NCI-H1105 (cell line): Measurements from ENCODE around the gene KCTD1.

ENCODE experiments used
- DNase-seq: peaks from one replicate; lab custom pipeline; 2025; lab: John Stamatoyannopoulos, UW

Gene KCTD1

DNA sequence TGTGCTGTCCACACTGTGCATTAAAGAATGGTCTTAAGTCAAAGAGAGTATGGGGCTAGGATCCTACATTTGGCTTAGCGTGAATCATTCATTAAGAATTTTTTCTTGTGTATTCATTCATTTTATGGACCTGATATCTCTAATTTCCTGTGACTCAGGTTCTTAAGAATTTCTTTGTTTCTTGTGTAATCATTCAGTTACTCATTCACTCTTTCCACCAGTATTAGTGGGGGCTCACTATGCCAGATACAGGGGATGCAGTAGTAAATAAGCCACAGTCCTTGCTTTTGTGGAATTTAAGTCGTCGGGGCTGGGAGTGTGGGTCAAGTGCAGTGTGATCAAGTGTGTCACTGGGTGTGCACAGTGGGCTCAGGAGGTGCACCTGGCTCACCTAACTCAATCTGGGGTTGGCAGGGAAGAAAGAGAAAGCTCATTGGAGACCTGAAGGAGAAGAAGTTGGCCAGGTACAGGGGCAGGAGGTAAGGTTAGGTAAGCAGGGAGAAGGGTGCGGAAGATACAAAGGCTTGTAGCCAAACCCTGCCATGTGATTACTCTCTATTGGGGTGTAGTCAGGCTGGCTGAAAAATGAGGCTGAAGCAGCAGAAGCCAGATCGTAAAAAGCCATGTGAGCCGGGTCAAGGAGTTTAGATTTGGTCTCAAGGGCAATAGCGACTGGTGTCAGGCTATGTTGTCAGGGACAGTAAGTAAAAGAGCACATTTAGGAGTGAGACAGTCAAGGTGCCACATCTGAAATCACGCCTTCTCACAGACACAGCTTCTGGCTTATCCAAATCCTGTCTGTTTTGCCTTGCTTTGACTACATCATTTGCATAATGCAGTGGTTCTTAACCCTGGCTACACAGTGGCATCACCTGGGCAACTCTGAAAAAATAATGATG, 67.2 kb downstream of the KCTD1 start:
- no peak for DNase-seq

DNA sequence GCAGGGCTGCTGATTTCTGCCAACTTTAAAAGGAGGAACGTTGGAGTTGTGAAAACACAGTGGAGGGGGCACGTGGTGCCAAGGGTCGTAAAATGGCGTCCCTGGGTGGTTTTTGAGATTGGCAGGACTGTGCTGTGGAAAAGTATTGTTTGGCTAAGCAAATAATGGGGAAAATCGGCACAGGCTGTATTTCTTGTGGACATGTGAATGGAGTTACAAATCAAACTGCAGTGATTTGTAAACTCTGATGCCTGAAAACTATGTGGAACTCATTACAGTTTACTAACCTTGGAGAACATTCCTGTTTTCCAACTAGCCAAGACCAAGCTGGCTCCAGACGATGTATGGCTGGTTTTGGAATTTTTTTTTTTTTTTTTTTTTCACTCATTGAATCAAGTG, 68.7 kb downstream of the KCTD1 start:
- no peak for DNase-seq

DNA sequence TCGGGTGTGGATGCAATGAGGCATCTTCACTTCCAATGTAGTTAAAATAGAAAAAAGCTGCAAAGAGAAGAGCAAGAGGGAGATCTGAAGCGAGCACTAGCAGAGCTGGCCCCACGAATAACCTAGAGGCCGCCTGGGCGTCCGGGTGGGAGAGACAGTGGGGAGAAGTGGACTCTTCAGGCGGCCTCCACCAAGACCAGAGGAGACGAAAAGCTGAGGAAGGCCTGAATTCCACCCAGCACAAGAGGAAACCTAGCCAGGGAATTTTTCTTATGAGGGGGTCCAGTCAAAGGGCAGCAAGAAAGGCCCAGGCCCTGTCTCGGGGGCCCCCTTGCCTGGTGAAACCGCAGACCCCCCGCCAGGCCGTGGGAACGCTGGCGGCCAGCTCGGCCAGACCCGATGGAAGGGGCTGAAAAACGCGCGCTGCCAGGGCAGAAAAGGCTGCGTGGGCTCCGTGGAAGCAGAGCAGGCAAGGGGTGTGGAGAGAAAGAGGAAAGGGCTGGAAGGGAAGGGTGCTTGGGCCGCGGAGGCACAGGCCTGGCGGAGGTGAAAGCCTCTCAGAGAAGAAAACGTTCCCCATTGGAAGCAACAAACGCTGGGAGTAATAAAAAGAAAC, 69.2 kb downstream of the KCTD1 start:
- DNase-seq, result no peak

DNA sequence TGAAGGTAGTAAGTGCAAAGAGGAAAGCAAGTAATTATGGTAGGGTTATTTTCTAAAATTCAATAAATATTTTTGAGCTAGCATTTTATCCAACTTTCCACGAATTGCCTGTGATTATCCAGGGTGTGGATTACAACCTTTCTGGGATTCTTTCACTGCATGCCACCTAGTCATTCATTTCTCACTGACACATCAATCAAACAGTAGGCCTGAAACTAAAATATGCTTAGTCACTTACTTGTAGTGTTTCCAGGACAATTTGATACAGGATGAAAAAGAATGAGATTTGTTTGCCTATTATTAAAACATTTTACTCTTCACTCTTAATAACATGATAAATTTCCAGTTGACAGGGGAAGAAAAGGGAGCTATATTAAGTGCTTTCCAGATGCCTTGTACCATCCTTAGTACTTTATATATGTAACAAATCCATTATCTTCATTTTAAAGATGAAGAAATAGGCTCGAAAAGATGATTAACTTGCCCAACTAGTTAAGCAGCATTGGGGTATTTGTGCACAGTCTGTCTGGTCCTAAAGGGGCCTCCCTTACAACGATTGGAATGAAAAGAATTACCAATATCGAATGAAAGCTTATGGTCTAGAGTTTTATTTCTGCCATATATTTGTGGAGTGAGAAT, 70.4 kb downstream of the KCTD1 start:
- no peak for DNase-seq

DNA sequence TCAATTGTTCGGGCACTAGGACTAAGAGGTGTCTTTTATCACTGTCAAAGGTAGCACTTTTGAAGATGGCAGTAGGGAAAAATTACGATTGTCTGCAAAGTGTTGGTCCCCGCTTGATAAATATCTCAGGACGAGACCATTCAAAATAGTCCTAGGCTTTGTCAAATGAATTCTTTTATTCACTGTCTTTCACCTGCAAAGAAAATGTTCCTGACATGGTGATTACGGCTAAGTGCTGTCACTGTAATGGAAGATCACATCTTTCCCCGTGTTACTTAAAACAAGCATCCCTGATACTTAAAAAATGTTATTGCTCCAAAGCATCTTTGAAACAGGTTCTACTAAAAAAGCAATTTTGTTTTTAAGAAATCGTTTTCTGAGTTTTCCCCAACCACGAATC, 71.7 kb downstream of the KCTD1 start:
- no peak for DNase-seq

DNA sequence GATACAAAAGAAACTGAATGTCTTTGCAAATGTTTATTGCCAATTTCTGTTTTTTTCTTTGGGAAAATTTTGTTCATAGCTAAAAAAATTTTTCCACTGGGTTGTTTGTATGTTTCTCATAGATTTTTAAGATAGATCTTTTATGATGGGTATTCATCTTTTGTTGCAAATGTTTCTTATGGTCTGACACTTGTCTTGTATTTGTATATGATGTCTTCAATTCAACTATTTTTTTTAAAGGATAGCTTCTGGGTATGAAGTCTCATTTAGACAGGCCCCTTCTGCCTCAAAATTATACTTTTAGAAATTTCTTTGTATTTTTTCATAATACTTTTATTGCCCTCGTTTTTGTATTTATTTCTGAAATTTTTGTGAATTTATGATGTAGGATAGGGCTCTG, 73.8 kb downstream of the KCTD1 start:
- DNase-seq, result no peak

DNA sequence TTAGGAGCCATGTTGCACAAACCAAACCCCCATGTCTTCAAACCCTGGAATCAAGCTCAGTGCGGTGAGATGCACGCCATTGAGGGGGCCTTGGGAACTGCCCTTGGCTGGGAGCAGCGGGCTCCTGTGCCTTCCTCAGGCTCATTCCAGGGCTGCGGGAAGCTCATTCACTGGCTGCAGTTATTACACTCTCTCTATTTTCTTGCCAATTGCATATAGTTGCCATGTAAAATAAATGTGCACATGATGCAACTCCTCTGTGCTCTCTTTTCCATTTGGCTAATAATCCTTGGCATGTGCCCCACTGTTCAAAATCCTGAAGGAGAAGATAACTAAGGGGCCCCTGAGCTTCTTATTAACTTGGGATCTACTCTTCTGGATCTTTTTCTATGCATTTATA, 74.7 kb downstream of the KCTD1 start:
- DNase-seq, result no peak

DNA sequence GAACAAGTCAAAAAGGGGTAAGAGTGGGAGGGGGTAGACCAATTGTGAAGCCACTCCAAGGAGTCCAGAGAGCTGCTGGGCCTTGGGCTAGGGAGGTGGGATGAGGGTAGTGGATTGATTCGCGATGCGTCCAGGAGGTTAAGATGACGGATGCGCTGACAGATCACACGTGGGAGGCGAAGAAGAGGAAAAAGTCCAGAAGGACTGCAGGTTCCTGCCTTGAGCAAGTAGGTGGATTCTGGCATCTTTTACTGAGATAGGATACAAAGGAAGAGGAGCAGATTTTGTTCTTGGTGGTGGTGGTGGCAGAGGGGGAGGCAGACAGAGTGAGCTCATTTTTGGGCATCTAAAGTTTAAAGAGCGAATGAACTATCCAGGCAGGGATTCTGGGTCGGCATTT, 76.5 kb downstream of the KCTD1 start:
- DNase-seq, result no peak

DNA sequence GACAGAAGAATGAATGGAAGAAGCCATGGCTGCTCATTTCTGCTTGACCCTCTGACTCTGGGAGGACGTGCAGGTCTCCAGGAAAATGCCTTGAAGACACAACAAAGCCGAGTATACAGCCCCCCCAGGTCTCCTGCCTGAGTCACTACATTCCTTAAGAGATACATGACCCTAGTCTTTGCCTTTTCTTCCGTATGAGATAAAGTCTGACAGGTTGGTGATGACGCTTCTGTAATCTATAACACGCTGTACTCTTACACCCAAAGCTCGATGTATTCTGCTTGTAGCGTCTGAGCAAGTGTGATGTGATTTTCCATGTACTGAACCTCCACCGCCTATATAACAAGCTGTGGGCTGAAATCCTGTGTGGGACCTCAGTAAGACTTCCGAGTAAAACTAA, 77.3 kb downstream of the KCTD1 start:
- no peak for DNase-seq

DNA sequence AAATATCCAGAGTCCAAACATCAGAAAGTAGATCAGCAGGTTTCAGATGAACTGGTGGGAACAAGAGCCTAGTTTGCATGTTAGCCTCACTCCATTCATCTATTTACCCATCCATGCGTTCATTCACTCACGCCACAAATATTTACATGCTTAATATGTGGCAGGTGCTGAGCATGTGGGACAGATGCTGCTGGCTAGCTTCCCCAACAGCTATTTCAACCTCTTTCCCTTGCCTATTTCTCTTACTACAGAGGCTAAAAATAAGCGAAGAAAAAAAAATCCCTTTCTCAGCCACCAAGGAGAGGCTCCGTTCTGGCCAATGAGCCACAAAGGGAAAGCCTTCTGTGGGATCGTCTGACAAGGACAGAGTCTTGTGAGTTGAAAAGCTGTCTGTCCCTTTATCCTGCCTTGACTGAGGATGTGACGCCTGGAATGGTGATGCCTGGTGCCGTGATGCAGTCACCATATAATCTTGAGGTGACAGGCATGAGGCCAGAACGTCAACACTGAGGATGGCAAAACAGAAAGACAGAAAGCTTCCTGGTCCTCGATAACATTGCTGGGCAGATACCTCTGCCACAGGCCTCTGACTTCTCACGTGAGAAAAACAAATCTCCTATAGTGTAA, 78.2 kb downstream of the KCTD1 start:
- peak; percentile 69 for DNase-seq

DNA sequence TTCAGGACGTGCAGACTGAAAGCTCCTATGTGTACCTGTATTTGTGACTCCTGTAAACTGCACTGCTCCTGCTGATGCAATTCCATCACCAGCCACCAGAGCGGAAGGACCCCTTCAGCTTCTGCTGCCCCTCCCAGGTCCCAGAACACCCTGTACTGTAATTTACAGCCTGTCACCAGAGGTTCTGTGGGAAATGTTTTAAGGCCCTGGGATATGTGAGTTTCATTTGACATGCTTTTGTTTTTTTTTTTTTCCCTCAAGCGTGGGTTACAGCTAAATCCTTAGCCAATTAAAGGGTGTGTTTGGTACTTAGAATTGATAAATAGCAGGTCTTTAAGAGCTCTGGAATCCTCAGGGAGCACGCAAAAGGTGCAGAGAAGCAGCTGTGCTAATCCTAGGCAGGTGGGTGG, 79.4 kb downstream of the KCTD1 start:
- peak; percentile 46 for DNase-seq

DNA sequence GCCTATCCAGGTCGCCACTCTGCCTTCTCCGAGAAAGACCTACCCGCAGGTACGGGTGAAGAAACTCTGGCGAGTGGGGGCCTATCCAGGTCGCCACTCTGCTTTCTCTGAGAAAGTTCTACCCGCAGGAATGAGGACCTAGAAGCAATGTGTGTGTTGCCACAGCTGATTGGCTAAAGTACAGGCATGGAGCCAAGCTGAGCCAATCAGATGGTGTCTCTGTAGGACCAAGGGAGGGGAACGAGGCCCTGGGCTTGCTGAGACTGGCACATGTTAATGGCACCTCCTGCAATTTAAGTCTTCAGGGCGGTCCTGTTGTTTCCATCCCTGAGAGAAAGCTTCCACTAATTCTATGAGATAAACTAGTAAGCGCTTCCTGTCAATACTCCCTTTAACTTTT, 82.3 kb downstream of the KCTD1 start:
- no peak for DNase-seq

DNA sequence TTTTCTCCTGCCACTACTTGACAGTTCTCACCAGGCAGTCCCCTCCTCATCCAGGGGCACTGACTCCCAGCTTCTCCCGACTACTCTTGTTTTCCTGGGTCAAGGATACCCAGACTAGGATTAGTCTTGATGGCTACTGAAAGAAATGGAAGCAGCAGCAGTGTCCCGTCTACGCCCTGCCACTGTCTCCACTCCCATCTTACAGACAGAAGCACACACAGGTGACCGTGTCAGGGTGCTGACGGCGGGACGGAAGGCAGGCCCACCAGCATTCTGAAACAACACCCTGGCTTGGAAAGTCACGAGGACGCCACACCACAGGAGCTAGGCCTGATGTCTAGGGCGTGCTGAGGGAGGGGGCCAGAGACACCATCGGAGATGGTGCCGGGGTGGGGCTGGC, 82.9 kb downstream of the KCTD1 start:
- DNase-seq, result no peak

DNA sequence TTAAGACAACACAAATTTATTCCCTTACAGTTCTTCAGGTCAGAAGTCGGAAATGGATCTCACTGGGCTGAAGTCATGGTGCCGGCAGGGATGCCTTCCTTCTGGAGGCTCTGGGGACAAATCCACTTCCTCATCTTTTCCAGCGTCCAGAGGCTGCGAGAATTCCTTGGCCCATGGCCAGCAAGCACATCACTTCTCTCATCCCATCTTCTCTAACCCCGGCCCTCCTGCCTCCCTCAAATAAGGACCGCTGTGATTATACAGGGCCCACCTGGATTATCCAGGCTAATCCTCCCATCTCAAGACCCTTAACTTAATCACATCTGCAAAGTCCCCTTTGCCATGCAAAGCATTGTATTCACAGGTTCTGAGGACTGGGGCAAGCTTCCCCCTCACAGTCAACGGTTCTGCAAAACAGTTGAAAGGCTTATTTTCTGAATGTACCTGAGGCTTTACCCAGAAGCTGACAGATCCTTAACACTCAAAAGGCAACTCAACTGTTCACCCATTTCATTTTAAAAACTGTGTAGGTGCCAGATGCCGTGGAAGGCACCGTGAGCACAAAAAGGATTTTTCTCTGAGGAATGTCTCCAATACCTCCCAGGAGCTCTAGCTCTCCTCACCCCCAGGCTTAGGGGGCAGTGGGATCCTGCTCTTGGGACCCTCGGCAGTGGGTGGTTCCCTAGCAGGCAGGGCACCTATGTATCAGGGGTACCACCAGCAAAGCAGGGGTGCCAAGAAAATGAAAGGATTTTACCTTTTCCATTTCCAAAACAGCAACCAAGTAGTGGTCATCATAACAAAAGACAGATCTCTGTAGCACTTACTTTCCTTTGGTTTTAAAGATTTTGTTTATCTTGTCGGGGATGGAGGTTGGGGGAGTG, 84.0 kb downstream of the KCTD1 start:
- DNase-seq, result no peak

DNA sequence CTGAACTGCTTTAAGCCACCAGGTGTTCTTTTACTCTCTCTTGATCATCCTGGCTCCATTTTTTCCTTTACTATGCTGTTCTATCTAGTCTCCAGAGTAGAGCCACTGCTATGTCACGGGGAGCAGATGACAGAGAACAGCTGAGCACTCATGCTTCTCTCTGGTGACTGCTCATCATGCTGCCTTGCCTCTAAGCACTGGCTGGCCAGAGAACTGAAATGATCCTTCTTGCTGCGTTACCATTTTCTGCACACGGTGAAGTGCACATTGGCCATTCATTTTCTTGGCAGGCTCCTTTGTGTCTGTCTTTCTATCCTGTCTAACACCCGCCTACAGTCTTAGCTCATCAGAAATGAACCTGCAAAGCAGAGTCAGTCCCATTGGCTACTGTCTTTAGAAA, 86.0 kb downstream of the KCTD1 start:
- DNase-seq, result no peak

DNA sequence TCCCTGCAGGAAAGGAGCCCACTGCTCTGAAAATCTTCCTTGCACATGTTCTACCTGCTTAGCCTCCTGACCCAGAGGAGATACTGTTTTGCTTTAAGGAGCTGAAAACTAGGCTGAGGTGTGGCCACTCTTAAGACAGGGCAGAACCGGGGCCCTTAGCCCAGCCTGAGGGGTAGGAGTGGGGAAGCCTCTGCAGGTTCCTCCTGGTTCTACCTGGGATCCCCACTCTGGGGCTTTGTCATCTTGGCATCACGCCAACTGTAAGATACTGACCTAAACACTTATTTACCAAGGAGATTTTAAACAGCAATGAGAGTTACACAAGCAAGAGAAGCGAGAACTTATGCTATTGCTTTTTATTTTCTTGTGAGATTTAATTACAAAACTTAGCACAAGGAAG, 86.9 kb downstream of the KCTD1 start:
- no peak for DNase-seq

DNA sequence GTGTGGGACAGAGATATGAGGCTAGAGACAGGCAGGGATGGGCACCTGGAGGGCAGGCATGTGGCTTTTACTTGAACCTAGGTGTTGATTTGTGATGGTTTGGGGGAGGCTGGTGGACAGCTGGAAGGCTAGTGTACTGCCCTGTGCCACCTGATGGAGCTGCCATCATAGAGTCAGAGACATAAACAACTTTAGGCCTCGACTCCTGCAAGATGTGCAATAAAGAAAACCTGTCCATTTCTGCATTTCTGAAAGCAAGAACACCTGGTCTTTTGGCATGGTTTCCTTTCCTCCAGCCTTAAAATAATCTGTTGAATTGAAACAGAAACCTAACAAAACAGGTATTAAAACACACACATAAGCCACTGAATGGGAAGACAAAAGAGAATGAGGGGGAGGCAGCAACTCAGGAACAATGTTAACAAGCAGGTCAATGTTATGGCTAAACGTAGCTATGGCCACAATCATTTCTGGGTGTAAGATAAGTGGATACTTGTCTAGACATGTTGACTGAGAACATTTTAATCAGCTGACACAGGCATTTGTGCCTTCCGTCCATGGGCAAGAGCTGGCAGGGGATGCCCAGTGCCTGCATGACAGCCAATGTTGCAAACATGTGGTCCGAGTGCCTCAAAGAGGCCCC, 87.8 kb downstream of the KCTD1 start:
- DNase-seq, result peak; percentile 71

DNA sequence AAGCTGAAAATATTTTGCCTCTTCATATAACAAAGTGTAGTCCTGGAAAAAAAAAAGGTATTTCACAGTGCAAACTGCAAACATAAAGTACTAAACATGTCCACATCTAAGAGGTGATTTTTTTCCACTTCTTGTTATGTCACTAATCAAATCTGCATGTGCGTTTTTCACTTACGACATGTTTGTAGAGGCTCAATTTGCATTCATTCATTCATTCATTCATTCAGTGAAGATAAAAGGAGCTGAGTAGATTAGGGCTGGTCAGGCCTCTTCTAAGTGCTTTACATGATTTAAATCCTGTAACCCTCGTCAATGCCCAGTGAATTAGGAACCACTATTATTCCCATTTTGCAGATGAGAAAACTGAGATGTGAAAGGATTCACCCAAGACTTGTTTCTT, 88.5 kb downstream of the KCTD1 start:
- no peak for DNase-seq

DNA sequence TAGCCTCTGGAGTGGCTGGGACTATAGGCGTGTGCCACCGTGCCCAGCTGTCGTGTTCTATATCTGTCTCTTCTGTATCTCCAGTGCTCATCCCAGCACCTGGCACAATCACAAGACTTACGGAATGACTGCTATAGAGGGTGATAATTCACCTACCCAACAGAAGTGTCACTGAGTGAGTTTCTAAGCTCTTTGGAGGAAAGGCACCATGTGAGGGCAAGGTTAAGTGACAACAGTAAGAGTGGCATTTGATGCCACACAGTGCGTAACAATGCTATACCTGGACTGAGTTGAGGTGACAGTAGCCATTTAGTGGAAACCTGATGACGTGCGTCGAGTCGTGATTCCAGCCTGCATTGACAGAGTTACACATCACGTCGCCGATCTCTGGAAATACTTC, 89.0 kb downstream of the KCTD1 start:
- no peak for DNase-seq

DNA sequence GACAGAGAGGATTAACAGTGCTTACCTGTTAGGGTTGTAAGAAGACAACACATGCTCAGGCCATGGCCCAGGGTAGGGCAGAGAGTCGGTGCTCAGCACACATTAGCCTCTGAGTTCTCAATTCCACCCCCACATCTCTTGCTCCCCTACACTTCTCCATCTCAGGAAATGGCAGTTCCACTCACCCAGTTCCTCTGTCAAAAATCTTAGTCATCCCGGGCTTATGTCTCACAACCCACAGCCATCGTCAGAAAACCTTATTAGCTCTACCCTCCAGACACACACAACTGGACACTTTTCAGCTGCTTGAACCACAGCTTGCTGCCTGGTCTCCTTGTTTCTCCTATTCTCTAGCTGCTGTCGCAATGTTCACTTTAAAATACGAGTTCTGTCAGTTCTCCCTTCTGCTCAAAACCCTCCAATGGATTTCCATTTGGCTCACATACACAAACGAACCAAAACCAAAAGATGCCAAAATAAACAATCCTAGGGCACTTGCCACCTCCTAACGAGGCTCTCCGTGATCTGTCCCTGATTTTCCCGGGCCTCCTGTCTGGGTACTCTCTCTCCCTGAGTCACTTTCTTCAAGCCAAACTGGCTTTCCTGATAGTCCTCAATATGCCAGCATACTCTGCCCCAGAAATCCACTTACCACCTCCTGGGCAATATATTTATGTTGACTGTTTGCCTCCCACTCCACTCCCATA, 89.7 kb downstream of the KCTD1 start:
- no peak for DNase-seq
